Tibial artery (tissue), 4 donors: ENCODE measurements around the gene SHROOM3.

Source experiments
- DNase-seq, 2 donors: peaks; one replicate each; pipeline ENCODE4 v3.0.0-alpha.2; 2019
- H3K27ac ChIP-seq, 2 donors: fragments of 200-600 bp; sonication (generic) in 1 of 2; 1 replicate in 1 of 2; 2 replicates in 1 of 2; pipeline ENCODE4 v1.5.1; 2018 to 2019; ENCODE audit warnings: mild to moderate bottlenecking in 1 of 2
- H3K27me3 ChIP-seq, 2 donors: fragments of 200-600 bp; sonication (generic) in 1 of 2; one replicate each; pipeline versions ENCODE4 v1.5.1 to v1.6.0; 2016 to 2019
- H3K36me3 ChIP-seq, 3 donors: fragments of 200-600 bp; sonication (generic) in 2 of 3; one replicate each; pipeline ENCODE4 v1.5.1; 2016 to 2019; ENCODE audit warnings: mild to moderate bottlenecking in 2 of 3
- H3K4me1 ChIP-seq, 4 donors: fragments of 200-600 bp; sonication (generic) in 2 of 4; 1 replicate in 3 of 4; 2 replicates in 1 of 4; pipeline ENCODE4 v1.5.1; 2016 to 2019
- H3K4me3 ChIP-seq, 2 donors: fragments of 200-600 bp; sonication (generic) in 1 of 2; 1 replicate in 1 of 2; 2 replicates in 1 of 2; pipeline ENCODE4 v1.5.1; 2018 to 2019; ENCODE audit warnings: mild to moderate bottlenecking in 2 of 2
- H3K9me3 ChIP-seq, 3 donors: fragments of 200-600 bp; sonication (generic) in 1 of 3; one replicate each; pipeline ENCODE4 v1.5.1; 2016 to 2019
- intact Hi-C: fragments of 100-400 bp; cut with DNase I; formaldehyde crosslinking; loops from one replicate; pipeline ENCODE4 v1.15.0; 2023; ENCODE audit warnings: low total_unique reads
- TF ChIP-seq, protein P1 (sequence below), 2 experiments: fragments of 200-600 bp in 1 of 2; fragments of 450-650 bp in 1 of 2; IDR thresholded peaks; one replicate each; pipeline ENCODE4 v1.5.1; 2017 to 2019; ENCODE audit warnings: antibody characterized with exemption in 2 of 2, mild to moderate bottlenecking in 1 of 2, moderate library complexity in 1 of 2

Gene SHROOM3

GRCh38 chr4:76748649-76749048, 313.6 kb downstream of the SHROOM3 start:
- H3K27ac ChIP-seq, result peak overlapping the region; percentile 16 to 18
- no peaks in the 10 kb centered on the region for H3K9me3 ChIP-seq
- H3K36me3 ChIP-seq, result peaks cover 0 to 5% (median 4%) of the 10 kb centered on the region in 3 donors
- peak in 1 of 2 donors; percentile 35 for DNase-seq
- H3K4me3 ChIP-seq, result no peak overlapping the region
- H3K4me1 ChIP-seq, result peaks cover 0 to 75% (median 23%) of the 10 kb centered on the region in 4 donors
- TF ChIP-seq, protein P1, sequence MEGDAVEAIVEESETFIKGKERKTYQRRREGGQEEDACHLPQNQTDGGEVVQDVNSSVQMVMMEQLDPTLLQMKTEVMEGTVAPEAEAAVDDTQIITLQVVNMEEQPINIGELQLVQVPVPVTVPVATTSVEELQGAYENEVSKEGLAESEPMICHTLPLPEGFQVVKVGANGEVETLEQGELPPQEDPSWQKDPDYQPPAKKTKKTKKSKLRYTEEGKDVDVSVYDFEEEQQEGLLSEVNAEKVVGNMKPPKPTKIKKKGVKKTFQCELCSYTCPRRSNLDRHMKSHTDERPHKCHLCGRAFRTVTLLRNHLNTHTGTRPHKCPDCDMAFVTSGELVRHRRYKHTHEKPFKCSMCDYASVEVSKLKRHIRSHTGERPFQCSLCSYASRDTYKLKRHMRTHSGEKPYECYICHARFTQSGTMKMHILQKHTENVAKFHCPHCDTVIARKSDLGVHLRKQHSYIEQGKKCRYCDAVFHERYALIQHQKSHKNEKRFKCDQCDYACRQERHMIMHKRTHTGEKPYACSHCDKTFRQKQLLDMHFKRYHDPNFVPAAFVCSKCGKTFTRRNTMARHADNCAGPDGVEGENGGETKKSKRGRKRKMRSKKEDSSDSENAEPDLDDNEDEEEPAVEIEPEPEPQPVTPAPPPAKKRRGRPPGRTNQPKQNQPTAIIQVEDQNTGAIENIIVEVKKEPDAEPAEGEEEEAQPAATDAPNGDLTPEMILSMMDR (IDR thresholded peaks at IDR 0.05), result peak; percentile 10 to 25
- no peaks in the 10 kb centered on the region for H3K27me3 ChIP-seq
- intact Hi-C loops, result loop anchor here (2.0 kb wide), 1 partner anchor 238 kb away; no protein-coding TSS in a partner anchor

GRCh38 chr4:76749355-76749754, 314.3 kb downstream of the SHROOM3 start:
- intact Hi-C loops, result loop anchor here (2.0 kb wide), 1 partner anchor 239 kb away; no protein-coding TSS in a partner anchor
- H3K9me3 ChIP-seq, result no peaks in the 10 kb centered on the region
- H3K36me3 ChIP-seq, result peaks cover 3 to 5% (median 4%) of the 10 kb centered on the region in 3 donors
- H3K27me3 ChIP-seq, result no peaks in the 10 kb centered on the region
- H3K4me3 ChIP-seq, result no peak overlapping the region
- peaks cover 0 to 75% (median 22%) of the 10 kb centered on the region in 4 donors for H3K4me1 ChIP-seq
- H3K27ac ChIP-seq, result no peak overlapping the region
- TF ChIP-seq, protein P1 (IDR thresholded peaks at IDR 0.05), result no peak
- DNase-seq, result no peak

- no peak overlapping the region for H3K27ac ChIP-seq
- no peaks in the 10 kb centered on the region for H3K9me3 ChIP-seq
- DNase-seq, result no peak
- H3K4me3 ChIP-seq, result no peak overlapping the region
- intact Hi-C loops, result loop anchor here (10.0 kb wide), 2 partner anchors 316 to 324 kb away; partner anchors contain the start of genes CCNI and SHROOM3
- peaks cover 0 to 75% (median 23%) of the 10 kb centered on the region in 4 donors for H3K4me1 ChIP-seq
- no peaks in the 10 kb centered on the region for H3K27me3 ChIP-seq
- TF ChIP-seq, protein P1 (IDR thresholded peaks at IDR 0.05), result no peak
- peaks cover 4 to 16% (median 5%) of the 10 kb centered on the region in 3 donors for H3K36me3 ChIP-seq
Observed at GRCh38 chr4:76750716-76751115, 315.7 kb downstream of the SHROOM3 start.

- Histone ChIP-seq H3K9me3 (no peaks in the 10 kb centered on the region), H3K27me3 (no peaks in the 10 kb centered on the region), H3K27ac (peak overlapping the region; percentile 22 to 74), H3K36me3 (peaks cover 5 to 25% (median 10%) of the 10 kb centered on the region in 3 donors), H3K4me3 (no peak overlapping the region), H3K4me1 (peaks cover 0 to 77% (median 23%) of the 10 kb centered on the region in 4 donors)
- intact Hi-C loops, result loop anchor here (10.0 kb wide), 2 partner anchors 317 to 323 kb away; partner anchors contain the start of genes CCNI and SHROOM3
- DNase-seq, result no peak
- TF ChIP-seq, protein P1 (IDR thresholded peaks at IDR 0.05), result no peak
Observed at GRCh38 chr4:76751612-76752343, 316.7 kb downstream of the SHROOM3 start.

DNA sequence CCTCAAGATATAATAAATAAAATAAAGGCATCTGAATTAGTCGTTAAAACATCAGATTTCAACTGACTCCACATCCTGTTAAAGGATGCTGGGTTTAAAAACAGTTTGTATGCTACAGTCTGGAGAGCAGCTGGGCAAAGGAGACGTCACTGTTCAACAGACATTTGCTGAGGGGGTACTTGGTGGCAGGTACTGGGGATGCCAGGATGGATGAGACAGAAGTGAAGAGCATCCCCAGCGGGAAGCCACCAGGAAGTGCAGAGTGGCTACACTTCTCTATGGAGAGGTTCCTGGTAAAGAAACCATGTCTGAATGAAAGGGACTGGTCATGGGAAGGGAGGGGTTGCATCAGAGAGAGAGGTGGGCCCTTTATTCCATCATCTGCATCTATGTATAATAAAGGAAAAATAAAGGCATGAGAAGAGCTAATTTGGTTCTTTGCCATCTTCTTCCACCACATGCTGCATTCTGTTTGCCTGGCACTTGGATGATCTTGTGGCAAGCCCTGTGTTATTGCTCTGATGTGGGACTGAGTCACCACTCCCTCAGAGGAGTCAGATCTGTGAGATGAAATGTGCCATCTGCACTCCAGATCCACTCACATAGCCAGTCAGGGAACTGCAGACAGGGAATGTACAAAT, 318.0 kb downstream of the SHROOM3 start:
- Histone ChIP-seq H3K27ac (peak overlapping the region; percentile 74 to 75), H3K36me3 (peaks cover 5 to 32% (median 16%) of the 10 kb centered on the region in 3 donors), H3K9me3 (no peaks in the 10 kb centered on the region), H3K4me3 (peak overlapping the region; percentile 19 to 38), H3K27me3 (no peaks in the 10 kb centered on the region), H3K4me1 (peaks cover 0 to 79% (median 30%) of the 10 kb centered on the region in 4 donors)
- peak; percentile 39 to 72 for DNase-seq
- intact Hi-C loops, result loop anchor here (10.0 kb wide), 2 partner anchors 318 to 322 kb away; partner anchors contain the start of genes CCNI and SHROOM3
- TF ChIP-seq, protein P1 (IDR thresholded peaks at IDR 0.05), result no peak
